ENCODE data around the gene MBNL3. TPM values are rescaled to one million over a fixed set of nuclear protein-coding genes. Genes with fewer than 3 reads are reported as not detected.

Gene MBNL3
- total RNA-seq, 1 donor from 2014 or later, result 0.68 TPM

GRCh38 chrX:132413459-132413858 lies 75.4 kb downstream of the MBNL3 start:
- DNase-seq, result no peak

- DNase-seq, result no peak
These were observed 76.6 kb downstream of the MBNL3 start for GRCh38 chrX:132412208-132412607.

- DNase-seq, result no peak
These were observed 77.4 kb downstream of the MBNL3 start for GRCh38 chrX:132411310-132411977.

- DNase-seq, result no peak
These were observed 78.9 kb downstream of the MBNL3 start for GRCh38 chrX:132409780-132410556.

GRCh38 chrX:132407691-132408090 lies 81.1 kb downstream of the MBNL3 start:
- DNase-seq, result no peak

GRCh38 chrX:132406106-132406505 lies 82.7 kb downstream of the MBNL3 start:
- no peak for DNase-seq

- DNase-seq, result no peak
These were observed 84.6 kb downstream of the MBNL3 start for GRCh38 chrX:132404266-132404665.

- no peak for DNase-seq
These were observed 86.9 kb downstream of the MBNL3 start for GRCh38 chrX:132401935-132402334.

- DNase-seq, result no peak
These were observed 88.1 kb downstream of the MBNL3 start for GRCh38 chrX:132400706-132401105.

- DNase-seq, result no peak
These were observed 93.2 kb downstream of the MBNL3 start for GRCh38 chrX:132395645-132396044.

- no peak for DNase-seq
These were observed 93.8 kb downstream of the MBNL3 start for GRCh38 chrX:132395026-132395425.

- no peak for DNase-seq
These were observed 94.2 kb downstream of the MBNL3 start for GRCh38 chrX:132394591-132394990.

- no peak for DNase-seq
These were observed 94.8 kb downstream of the MBNL3 start for GRCh38 chrX:132393992-132394391.

- DNase-seq, result no peak
These were observed 95.4 kb downstream of the MBNL3 start for GRCh38 chrX:132393485-132393884.

- no peak for DNase-seq
These were observed 95.8 kb downstream of the MBNL3 start for GRCh38 chrX:132393085-132393484.

GRCh38 chrX:132390792-132391191 lies 98.0 kb downstream of the MBNL3 start:
- DNase-seq, result no peak

- no peak for DNase-seq
These were observed 99.4 kb downstream of the MBNL3 start for GRCh38 chrX:132389480-132389879.

GRCh38 chrX:132388371-132388770 lies 100.5 kb downstream of the MBNL3 start:
- no peak for DNase-seq

- DNase-seq, result no peak
These were observed 104.5 kb downstream of the MBNL3 start for GRCh38 chrX:132384301-132384700.

GRCh38 chrX:132382068-132382467 lies 106.8 kb downstream of the MBNL3 start:
- no peak for DNase-seq

- no peak for DNase-seq
These were observed 110.6 kb downstream of the MBNL3 start for GRCh38 chrX:132378281-132378680.

- peak; percentile 1 for DNase-seq
These were observed 112.9 kb downstream of the MBNL3 start for GRCh38 chrX:132375941-132376340.

- DNase-seq, result no peak
These were observed 115.2 kb downstream of the MBNL3 start for GRCh38 chrX:132373610-132374009.

- DNase-seq, result no peak
These were observed 119.1 kb downstream of the MBNL3 start for GRCh38 chrX:132369617-132370326.
